Activated effector memory CD4-positive, alpha-beta T cell treated with anti-CD3 and anti-CD28 coated beads, Interleukin-2, amount 50 U/mL, for 16 hours (primary cell): ENCODE results near the gene PIAS1.
"Not testable (repeated sequence)": the region's sequence is repeated elsewhere in the genome, so short reads cannot be mapped to it uniquely, and the experiment has no call there.

ENCODE experiments used
- DNase-seq: peaks from one replicate; pipeline ENCODE4 v3.0.0-alpha.2; 2020

PIAS1 gene

GRCh38 chr15:68130851-68131250 lies 76.7 kb downstream of the PIAS1 start:
- no peak for DNase-seq

GRCh38 chr15:68137096-68137495 lies 83.0 kb downstream of the PIAS1 start:
- DNase-seq: no peak

GRCh38 chr15:68143129-68143528 lies 89.0 kb downstream of the PIAS1 start:
- no peak for DNase-seq

GRCh38 chr15:68143785-68144184 lies 89.7 kb downstream of the PIAS1 start:
- no peak for DNase-seq

GRCh38 chr15:68145706-68146105 lies 91.6 kb downstream of the PIAS1 start:
- DNase-seq: no peak

- DNase-seq: no peak
Observed at GRCh38 chr15:68148039-68148438, 93.9 kb downstream of the PIAS1 start.

GRCh38 chr15:68149059-68149458 lies 94.9 kb downstream of the PIAS1 start:
- no peak for DNase-seq

- DNase-seq: no peak
Observed at GRCh38 chr15:68150187-68150586, 96.1 kb downstream of the PIAS1 start.

- no peak for DNase-seq
Observed at GRCh38 chr15:68151277-68151676, 97.2 kb downstream of the PIAS1 start.

- DNase-seq: no peak
Observed at GRCh38 chr15:68152342-68152741, 98.2 kb downstream of the PIAS1 start.

- DNase-seq: no peak
Observed at GRCh38 chr15:68154923-68155559, 100.9 kb downstream of the PIAS1 start.

GRCh38 chr15:68157074-68157473 lies 103.0 kb downstream of the PIAS1 start:
- no peak for DNase-seq

- DNase-seq: no peak
Observed at GRCh38 chr15:68158046-68158628, 104.0 kb downstream of the PIAS1 start.

- no peak for DNase-seq
Observed at GRCh38 chr15:68163191-68163590, 109.1 kb downstream of the PIAS1 start.

- DNase-seq: no peak
Observed at GRCh38 chr15:68166847-68167246, 112.7 kb downstream of the PIAS1 start.

GRCh38 chr15:68172037-68172436 lies 117.9 kb downstream of the PIAS1 start:
- not testable (repeated sequence) for DNase-seq

- no peak for DNase-seq
Observed at GRCh38 chr15:68173119-68173518, 119.0 kb downstream of the PIAS1 start.

- no peak for DNase-seq
Observed at GRCh38 chr15:68175526-68175925, 121.4 kb downstream of the PIAS1 start.

- DNase-seq: no peak
Observed at GRCh38 chr15:68176601-68177000, 122.5 kb downstream of the PIAS1 start.

- DNase-seq: no peak
Observed at GRCh38 chr15:68177742-68178141, 123.6 kb downstream of the PIAS1 start.

GRCh38 chr15:68183616-68184315 lies 129.7 kb downstream of the PIAS1 start:
- no peak for DNase-seq

GRCh38 chr15:68184616-68185480 lies 130.7 kb downstream of the PIAS1 start:
- DNase-seq: no peak

GRCh38 chr15:68186671-68187397 lies 132.7 kb downstream of the PIAS1 start:
- DNase-seq: no peak
